HL-60 (cell line): Measurements from ENCODE around the gene KRTAP21-1.

Experiments used
- DNase-seq, 2 experiments: peaks; one replicate each; pipeline ENCODE4 v3.0.0-alpha.2; 2010 to 2020; ENCODE audit warnings: low read depth in 1 of 2, low spot score in 1 of 2
- H3K27ac ChIP-seq: fragments of 250-450 bp; sonication (Bioruptor Pico); replicated peaks from 2 replicates; pipeline ENCODE4 v1.5.1; 2020; ENCODE audit warnings: mild to moderate bottlenecking, moderate library complexity
- H3K27me3 ChIP-seq: fragments of 250-450 bp; sonication (Bioruptor Pico); 2 replicates; pipeline ENCODE4 v1.5.1; 2021; ENCODE audit warnings: mild to moderate bottlenecking, moderate library complexity; ENCODE audit not compliant: insufficient read depth, poor library complexity, severe bottlenecking
- H3K4me3 ChIP-seq: replicated peaks from 2 replicates; pipeline ENCODE4 v1.5.1; 2011; ENCODE audit warnings: mild to moderate bottlenecking, control low read depth, low read length; ENCODE audit not compliant: insufficient read depth
- GABPA ChIP-seq: IDR thresholded peaks from 2 replicates; pipeline ENCODE4 v1.6.1; 2012; ENCODE audit warnings: low read depth
- POLR2AphosphoS5 ChIP-seq: IDR thresholded peaks from 2 replicates; pipeline ENCODE4 v1.6.1; 2012; ENCODE audit warnings: low read depth
- SPI1 ChIP-seq: IDR thresholded peaks from 2 replicates; pipeline ENCODE4 v1.6.1; 2012; ENCODE audit warnings: low read depth, mild to moderate bottlenecking, borderline replicate concordance
- TF ChIP-seq, protein P1 (sequence below): IDR thresholded peaks from 2 replicates; pipeline ENCODE4 v1.6.1; 2012; ENCODE audit warnings: low read depth; ENCODE audit not compliant: insufficient replicate concordance
- TF ChIP-seq, protein P2 (sequence below): IDR thresholded peaks from one replicate; pipeline ENCODE4 v1.5.1; 2011; ENCODE audit warnings: low read length, control low read depth, inconsistent platforms; ENCODE audit not compliant: insufficient read depth

Gene KRTAP21-1

DNA sequence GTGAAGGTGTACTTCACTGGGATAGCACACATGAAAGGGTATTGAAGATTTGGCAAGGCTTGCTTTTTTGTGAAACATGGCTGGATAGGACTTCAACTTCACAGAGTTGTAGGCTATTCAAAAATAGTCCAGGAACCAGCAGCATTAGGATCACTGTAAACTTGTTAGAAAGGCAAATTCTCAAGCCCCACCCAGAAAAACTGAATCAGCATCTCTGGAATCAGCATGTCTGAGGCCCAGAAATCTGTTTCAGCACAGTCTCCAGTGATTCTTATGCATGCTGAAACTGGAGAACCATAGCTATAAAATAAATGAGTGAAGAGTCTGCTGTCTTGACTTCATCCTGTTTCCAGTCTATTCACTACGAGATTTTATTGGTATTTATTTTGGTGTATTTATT lies 28.5 kb downstream of the KRTAP21-1 start:
- no peaks in the 10 kb centered on the region for H3K27me3 ChIP-seq
- no peak for DNase-seq
- H3K27ac ChIP-seq: no peak overlapping the region
- H3K4me3 ChIP-seq: no peak overlapping the region
- TF ChIP-seq POLR2AphosphoS5 (no peak), SPI1 (no peak), GABPA (no peak)
- TF ChIP-seq, protein P1, sequence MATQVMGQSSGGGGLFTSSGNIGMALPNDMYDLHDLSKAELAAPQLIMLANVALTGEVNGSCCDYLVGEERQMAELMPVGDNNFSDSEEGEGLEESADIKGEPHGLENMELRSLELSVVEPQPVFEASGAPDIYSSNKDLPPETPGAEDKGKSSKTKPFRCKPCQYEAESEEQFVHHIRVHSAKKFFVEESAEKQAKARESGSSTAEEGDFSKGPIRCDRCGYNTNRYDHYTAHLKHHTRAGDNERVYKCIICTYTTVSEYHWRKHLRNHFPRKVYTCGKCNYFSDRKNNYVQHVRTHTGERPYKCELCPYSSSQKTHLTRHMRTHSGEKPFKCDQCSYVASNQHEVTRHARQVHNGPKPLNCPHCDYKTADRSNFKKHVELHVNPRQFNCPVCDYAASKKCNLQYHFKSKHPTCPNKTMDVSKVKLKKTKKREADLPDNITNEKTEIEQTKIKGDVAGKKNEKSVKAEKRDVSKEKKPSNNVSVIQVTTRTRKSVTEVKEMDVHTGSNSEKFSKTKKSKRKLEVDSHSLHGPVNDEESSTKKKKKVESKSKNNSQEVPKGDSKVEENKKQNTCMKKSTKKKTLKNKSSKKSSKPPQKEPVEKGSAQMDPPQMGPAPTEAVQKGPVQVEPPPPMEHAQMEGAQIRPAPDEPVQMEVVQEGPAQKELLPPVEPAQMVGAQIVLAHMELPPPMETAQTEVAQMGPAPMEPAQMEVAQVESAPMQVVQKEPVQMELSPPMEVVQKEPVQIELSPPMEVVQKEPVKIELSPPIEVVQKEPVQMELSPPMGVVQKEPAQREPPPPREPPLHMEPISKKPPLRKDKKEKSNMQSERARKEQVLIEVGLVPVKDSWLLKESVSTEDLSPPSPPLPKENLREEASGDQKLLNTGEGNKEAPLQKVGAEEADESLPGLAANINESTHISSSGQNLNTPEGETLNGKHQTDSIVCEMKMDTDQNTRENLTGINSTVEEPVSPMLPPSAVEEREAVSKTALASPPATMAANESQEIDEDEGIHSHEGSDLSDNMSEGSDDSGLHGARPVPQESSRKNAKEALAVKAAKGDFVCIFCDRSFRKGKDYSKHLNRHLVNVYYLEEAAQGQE: no peak
- TF ChIP-seq, protein P2, sequence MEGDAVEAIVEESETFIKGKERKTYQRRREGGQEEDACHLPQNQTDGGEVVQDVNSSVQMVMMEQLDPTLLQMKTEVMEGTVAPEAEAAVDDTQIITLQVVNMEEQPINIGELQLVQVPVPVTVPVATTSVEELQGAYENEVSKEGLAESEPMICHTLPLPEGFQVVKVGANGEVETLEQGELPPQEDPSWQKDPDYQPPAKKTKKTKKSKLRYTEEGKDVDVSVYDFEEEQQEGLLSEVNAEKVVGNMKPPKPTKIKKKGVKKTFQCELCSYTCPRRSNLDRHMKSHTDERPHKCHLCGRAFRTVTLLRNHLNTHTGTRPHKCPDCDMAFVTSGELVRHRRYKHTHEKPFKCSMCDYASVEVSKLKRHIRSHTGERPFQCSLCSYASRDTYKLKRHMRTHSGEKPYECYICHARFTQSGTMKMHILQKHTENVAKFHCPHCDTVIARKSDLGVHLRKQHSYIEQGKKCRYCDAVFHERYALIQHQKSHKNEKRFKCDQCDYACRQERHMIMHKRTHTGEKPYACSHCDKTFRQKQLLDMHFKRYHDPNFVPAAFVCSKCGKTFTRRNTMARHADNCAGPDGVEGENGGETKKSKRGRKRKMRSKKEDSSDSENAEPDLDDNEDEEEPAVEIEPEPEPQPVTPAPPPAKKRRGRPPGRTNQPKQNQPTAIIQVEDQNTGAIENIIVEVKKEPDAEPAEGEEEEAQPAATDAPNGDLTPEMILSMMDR: no peak

DNA sequence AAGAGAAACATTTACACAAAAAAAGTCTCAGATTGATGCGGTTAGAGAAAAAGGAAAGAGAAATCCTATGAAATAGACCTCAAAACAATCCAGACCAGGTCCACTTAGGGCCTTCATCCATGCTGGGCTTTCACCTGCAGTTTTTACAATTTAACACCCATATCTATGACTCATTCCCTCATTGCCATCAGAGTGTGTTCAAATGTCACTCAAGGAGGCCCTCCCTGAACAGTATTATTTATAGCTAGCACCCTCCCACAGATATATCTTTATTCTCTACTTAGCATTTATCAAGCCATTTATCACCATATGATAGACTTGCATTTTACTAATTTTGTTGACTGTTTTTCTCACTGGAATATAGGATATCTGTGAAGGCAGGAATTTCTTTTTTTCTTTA lies 35.8 kb downstream of the KRTAP21-1 start:
- Histone ChIP-seq H3K27me3 (no peaks in the 10 kb centered on the region), H3K4me3 (no peak overlapping the region), H3K27ac (no peak overlapping the region)
- TF ChIP-seq, protein P2: no peak
- TF ChIP-seq SPI1 (no peak), GABPA (no peak), POLR2AphosphoS5 (no peak)
- TF ChIP-seq, protein P1: no peak
- no peak for DNase-seq

- no peak for DNase-seq
- Histone ChIP-seq H3K27me3 (no peaks in the 10 kb centered on the region), H3K4me3 (no peak within 1 kb of the TSS), H3K27ac (no peak within 1 kb of the TSS)
- no peak for TF ChIP-seq GABPA
- TF ChIP-seq, protein P2: no peak
- TF ChIP-seq, protein P1: no peak
- no peak for TF ChIP-seq POLR2AphosphoS5
- no peak for TF ChIP-seq SPI1
Observed at GRCh38 chr21:30718239-30718909, 36.9 kb downstream of the KRTAP21-1 start, which contains the start of gene KRTAP21-3. TSS of gene KRTAP21-3 (minus strand) at chr21:30718777. CDS start at chr21:30718759, 18 bp downstream.
